ENCODE data around the gene SRSF9.

SRSF9 gene

GRCh38 chr12:120468821-120469449 is 613 bp downstream of the SRSF9 start:
- ChIA-PET CTCF (interaction anchor here (0.9 to 2.5 kb wide), 4 partner anchors 10 to 102 kb away, joined by 3 to 7 read pairs (median 6); no protein-coding TSS in a partner anchor), POLR2A (interaction anchor here (1.0 to 5.4 kb wide), 13 partner anchors 10 to 177 kb away, joined by 3 to 39 read pairs (median 5); partner anchors contain the start of genes COQ5, DYNLL1 and RNU4-2)
- DNase-seq (ENCODE audit: extremely low spot score) = peak; percentile 56
- no peak for TF ChIP-seq HDGF (IDR thresholded peaks at IDR 0.05; ENCODE audit: borderline replicate concordance)
- TF ChIP-seq FOXK2 (IDR thresholded peaks at IDR 0.05) = no peak
- TF ChIP-seq SUZ12 (IDR thresholded peaks at IDR 0.05) = no peak
- no peak for TF ChIP-seq ZNF384 (IDR thresholded peaks at IDR 0.05)
- no peak for TF ChIP-seq CTBP1 (IDR thresholded peaks at IDR 0.05; ENCODE audit: borderline replicate concordance)
- no peak for TF ChIP-seq LEF1 (IDR thresholded peaks at IDR 0.05; ENCODE audit: borderline replicate concordance)
- no peak for TF ChIP-seq SP1 (IDR thresholded peaks at IDR 0.05)

- ChIA-PET POLR2A (interaction anchor here (1.0 to 5.4 kb wide), 7 partner anchors 10 to 177 kb away, joined by 3 to 39 read pairs (median 6); partner anchors contain the start of genes DYNLL1 and RNU4-2), CTCF (interaction anchor here (0.7 to 1.7 kb wide), 4 partner anchors 9 to 101 kb away, joined by 3 to 7 read pairs (median 4); no protein-coding TSS in a partner anchor)
- DNase-seq (ENCODE audit: extremely low spot score) = no peak
- TF ChIP-seq FOXK2 (IDR thresholded peaks at IDR 0.05) = no peak
- TF ChIP-seq FOXM1 (IDR thresholded peaks at IDR 0.05; ENCODE audit: borderline replicate concordance) = no peak
- TF ChIP-seq HDGF (IDR thresholded peaks at IDR 0.05; ENCODE audit: borderline replicate concordance) = no peak
- no peak for TF ChIP-seq LEF1 (IDR thresholded peaks at IDR 0.05; ENCODE audit: borderline replicate concordance)
- no peak for TF ChIP-seq ARNT (IDR thresholded peaks at IDR 0.05)
- TF ChIP-seq SP1 (IDR thresholded peaks at IDR 0.05) = no peak
- TF ChIP-seq ELF4 (IDR thresholded peaks at IDR 0.05) = no peak
- no peak for TF ChIP-seq NFRKB (IDR thresholded peaks at IDR 0.05)
- TF ChIP-seq L3MBTL2 (conservative IDR thresholded peaks at IDR 0.05) = no peak
- no peak for TF ChIP-seq SUZ12 (IDR thresholded peaks at IDR 0.05)
- no peak for TF ChIP-seq CTBP1 (IDR thresholded peaks at IDR 0.05; ENCODE audit: borderline replicate concordance)
- no peak for TF ChIP-seq PKNOX1 (IDR thresholded peaks at IDR 0.05)
- no peak for TF ChIP-seq BHLHE40 (IDR thresholded peaks at IDR 0.05; ENCODE audit: borderline replicate concordance)
Observed at GRCh38 chr12:120468325-120468820, 1.2 kb downstream of the SRSF9 start.

- DNase-seq (ENCODE audit: extremely low spot score) = no peak
- TF ChIP-seq LEF1 (IDR thresholded peaks at IDR 0.05; ENCODE audit: borderline replicate concordance) = no peak
- no peak for TF ChIP-seq CTBP1 (IDR thresholded peaks at IDR 0.05; ENCODE audit: borderline replicate concordance)
- TF ChIP-seq ARNT (IDR thresholded peaks at IDR 0.05) = no peak
- no peak for TF ChIP-seq ELF4 (IDR thresholded peaks at IDR 0.05)
- TF ChIP-seq L3MBTL2 (conservative IDR thresholded peaks at IDR 0.05) = no peak
- no peak for TF ChIP-seq NFRKB (IDR thresholded peaks at IDR 0.05)
- ChIA-PET CTCF (interaction anchor here (0.6 to 1.7 kb wide), 4 partner anchors 11 to 78 kb away, joined by 3 to 6 read pairs (median 4); no protein-coding TSS in a partner anchor), POLR2A (interaction anchor here (1.1 to 3.9 kb wide), 5 partner anchors 11 to 176 kb away, joined by 3 to 17 read pairs (median 6); partner anchors contain the start of genes DYNLL1 and RNU4-2)
Observed at GRCh38 chr12:120467439-120467838, 2.1 kb downstream of the SRSF9 start.

GRCh38 chr12:120466560-120467315 is 2.8 kb downstream of the SRSF9 start:
- DNase-seq (ENCODE audit: extremely low spot score) = no peak
- CTCF ChIA-PET = interaction anchor here (0.6 to 1.7 kb wide), 10 partner anchors 8 to 301 kb away, joined by 3 to 7 read pairs (median 4); partner anchors contain the start of gene COQ5
- TF ChIP-seq ZNF384 (IDR thresholded peaks at IDR 0.05) (0 out of 2 replicates have a peak, but pooled peaks have one; percentile 15), TARDBP (IDR thresholded peaks at IDR 0.05) (no peak)
- POLR2A ChIA-PET = interaction anchor here (0.6 to 1.7 kb wide), 8 partner anchors 15 to 175 kb away, joined by 3 to 9 read pairs (median 3); partner anchors contain the start of genes COQ5, COX6A1, DYNLL1 and RNU4-2

- POLR2A ChIA-PET = interaction anchor here (0.9 to 1.4 kb wide), 3 partner anchors 19 to 174 kb away, joined by 3 read pairs; partner anchors contain the start of genes COQ5 and RNU4-2
- TF ChIP-seq ZNF384 (IDR thresholded peaks at IDR 0.05) (no peak), BHLHE40 (IDR thresholded peaks at IDR 0.05; ENCODE audit: borderline replicate concordance) (no peak), SP1 (IDR thresholded peaks at IDR 0.05) (no peak), HDGF (IDR thresholded peaks at IDR 0.05; ENCODE audit: borderline replicate concordance) (no peak), TARDBP (IDR thresholded peaks at IDR 0.05) (no peak), FOXA1 (IDR thresholded peaks at IDR 0.05) (no peak)
- CTCF ChIA-PET = interaction anchor here (0.6 to 1.7 kb wide), 5 partner anchors 7 to 110 kb away, joined by 3 to 7 read pairs (median 5); no protein-coding TSS in a partner anchor
- DNase-seq (ENCODE audit: extremely low spot score) = no peak
Observed at GRCh38 chr12:120465756-120466155, 3.8 kb downstream of the SRSF9 start.

- ChIA-PET CTCF (interaction anchor here (1.1 kb wide), 1 partner anchor 25 kb away, joined by 3 read pairs; no protein-coding TSS in a partner anchor), POLR2A (interaction anchor here (2.2 kb wide), 1 partner anchor 172 kb away, joined by 8 read pairs; the partner anchor contains the start of genes RNU4-1 and RNU4-2)
- DNase-seq (ENCODE audit: extremely low spot score) = no peak
- TF ChIP-seq LEF1 (IDR thresholded peaks at IDR 0.05; ENCODE audit: borderline replicate concordance) (no peak), TARDBP (IDR thresholded peaks at IDR 0.05) (no peak), PKNOX1 (IDR thresholded peaks at IDR 0.05) (no peak), SP1 (IDR thresholded peaks at IDR 0.05) (no peak), FOXA1 (IDR thresholded peaks at IDR 0.05) (no peak), CTBP1 (IDR thresholded peaks at IDR 0.05; ENCODE audit: borderline replicate concordance) (no peak), NFRKB (IDR thresholded peaks at IDR 0.05) (no peak), HDGF (IDR thresholded peaks at IDR 0.05; ENCODE audit: borderline replicate concordance) (no peak), FOXK2 (IDR thresholded peaks at IDR 0.05) (no peak), ELF4 (IDR thresholded peaks at IDR 0.05) (no peak)
Observed at GRCh38 chr12:120463712-120464111, 5.8 kb downstream of the SRSF9 start.
